ENCODE measurements around the gene STK24.

DNA sequence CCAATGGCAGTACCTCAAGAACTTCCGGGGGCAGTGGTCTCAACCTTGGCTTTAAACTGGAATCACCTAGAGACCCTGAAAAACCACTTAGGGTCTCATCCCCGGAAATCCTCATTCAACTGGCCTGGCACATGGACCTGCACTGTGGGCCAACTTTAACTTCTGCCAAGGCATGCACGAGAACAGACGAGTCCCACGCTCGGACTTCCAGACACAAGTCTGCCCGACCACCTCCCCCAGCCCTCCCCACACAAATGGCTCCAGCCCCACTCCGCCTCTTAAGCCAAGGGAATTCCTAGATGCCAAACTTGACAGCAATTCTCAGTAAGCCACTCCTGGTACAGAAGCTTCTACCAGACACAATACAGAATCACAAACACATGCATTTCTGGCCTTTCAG, 114.0 kb downstream of the STK24 start:
- no peak for TF ChIP-seq EZH2phosphoT487 (conservative IDR thresholded peaks at IDR 0.05; ENCODE audit: low read length)
- TF ChIP-seq, protein P1, sequence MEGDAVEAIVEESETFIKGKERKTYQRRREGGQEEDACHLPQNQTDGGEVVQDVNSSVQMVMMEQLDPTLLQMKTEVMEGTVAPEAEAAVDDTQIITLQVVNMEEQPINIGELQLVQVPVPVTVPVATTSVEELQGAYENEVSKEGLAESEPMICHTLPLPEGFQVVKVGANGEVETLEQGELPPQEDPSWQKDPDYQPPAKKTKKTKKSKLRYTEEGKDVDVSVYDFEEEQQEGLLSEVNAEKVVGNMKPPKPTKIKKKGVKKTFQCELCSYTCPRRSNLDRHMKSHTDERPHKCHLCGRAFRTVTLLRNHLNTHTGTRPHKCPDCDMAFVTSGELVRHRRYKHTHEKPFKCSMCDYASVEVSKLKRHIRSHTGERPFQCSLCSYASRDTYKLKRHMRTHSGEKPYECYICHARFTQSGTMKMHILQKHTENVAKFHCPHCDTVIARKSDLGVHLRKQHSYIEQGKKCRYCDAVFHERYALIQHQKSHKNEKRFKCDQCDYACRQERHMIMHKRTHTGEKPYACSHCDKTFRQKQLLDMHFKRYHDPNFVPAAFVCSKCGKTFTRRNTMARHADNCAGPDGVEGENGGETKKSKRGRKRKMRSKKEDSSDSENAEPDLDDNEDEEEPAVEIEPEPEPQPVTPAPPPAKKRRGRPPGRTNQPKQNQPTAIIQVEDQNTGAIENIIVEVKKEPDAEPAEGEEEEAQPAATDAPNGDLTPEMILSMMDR (IDR thresholded peaks at IDR 0.05; ENCODE audit: insufficient read depth, low read length, poor library complexity, severe bottlenecking) = no peak

Measured in SU-DHL-6 (cell line).